PC-3 (cell line): ENCODE measurements around the gene SLC9A9. TPM values are rescaled to one million over a fixed set of nuclear protein-coding genes. Genes with fewer than 3 reads are reported as not detected.

Source experiments
- ATAC-seq: fragments of 200-7000 bp; cut with Tn5 transposase; 2 replicates; pipeline ENCODE4 v1.9.1; 2020; ENCODE audit warnings: mild to moderate bottlenecking, moderate library complexity
- BruUV-seq: library from RNA; stranded (reverse); fragments of 400-500 nt; replicated peaks from 2 replicates; lab custom pipeline; 2021; lab: Mats Ljungman, UMichigan
- CTCF ChIA-PET: fragments of 300-600 bp; sonication (Branson Sonifier 250); formaldehyde crosslinking; loops from one replicate; lab custom pipeline; 2022; ENCODE audit warnings: antibody characterized with exemption; lab: Charles Lee
- POLR2A ChIA-PET: fragments of 300-600 bp; sonication (Branson Sonifier 250); formaldehyde crosslinking; loops from one replicate; lab custom pipeline; 2022; ENCODE audit warnings: antibody characterized with exemption; ENCODE audit not compliant: unreplicated experiment; lab: Charles Lee
- DNase-seq: peaks from one replicate; pipeline ENCODE4 v3.0.0-alpha.2; 2015
- H2AFZ ChIP-seq: fragments of 300-600 bp; sonication (generic); 2 replicates; pipeline ENCODE4 v1.6.0; 2016; ENCODE audit warnings: antibody characterized with exemption, low read length
- H3F3A ChIP-seq: fragments of 300-600 bp; sonication (generic); one replicate; pipeline ENCODE4 v1.6.0; 2017; ENCODE audit warnings: antibody characterized with exemption, low read length, control low read depth, mild to moderate bottlenecking; ENCODE audit not compliant: unreplicated experiment
- H3K27ac ChIP-seq: fragments of 300-600 bp; sonication (generic); 2 replicates; pipeline ENCODE4 v1.5.1; 2016; ENCODE audit warnings: mild to moderate bottlenecking, low read length
- H3K27me3 ChIP-seq: fragments of 300-600 bp; sonication (generic); 2 replicates; pipeline ENCODE4 v1.6.1; 2016; ENCODE audit warnings: low read length, mixed read lengths
- H3K36me3 ChIP-seq: fragments of 300-600 bp; sonication (generic); 2 replicates; pipeline ENCODE4 v1.6.1; 2016; ENCODE audit warnings: low read depth, mixed run types, low read length, mixed read lengths
- H3K4me1 ChIP-seq: fragments of 300-600 bp; sonication (generic); 2 replicates; pipeline ENCODE4 v1.5.1; 2016; ENCODE audit warnings: low read length; ENCODE audit not compliant: insufficient read depth
- H3K4me2 ChIP-seq: fragments of 300-600 bp; sonication (generic); 2 replicates; pipeline ENCODE4 v1.6.0; 2016; ENCODE audit warnings: low read length
- H3K4me3 ChIP-seq: fragments of 300-600 bp; sonication (generic); 2 replicates; pipeline ENCODE4 v1.5.1; 2016; ENCODE audit warnings: mild to moderate bottlenecking, low read length, mixed read lengths
- H3K79me2 ChIP-seq: fragments of 300-600 bp; sonication (generic); 2 replicates; pipeline ENCODE4 v1.6.1; 2017; ENCODE audit warnings: low read length, mixed read lengths
- H3K9ac ChIP-seq: fragments of 300-600 bp; sonication (generic); 2 replicates; pipeline ENCODE4 v1.6.0; 2016; ENCODE audit warnings: mild to moderate bottlenecking, low read length
- H3K9me2 ChIP-seq: fragments of 300-600 bp; sonication (generic); replicated peaks from 2 replicates; pipeline ENCODE4 v1.6.1; 2016; ENCODE audit warnings: mixed run types, low read length, mixed read lengths
- H3K9me3 ChIP-seq: fragments of 300-600 bp; sonication (generic); 2 replicates; pipeline ENCODE4 v1.6.1; 2016; ENCODE audit warnings: low read length, mixed read lengths
- H4K20me1 ChIP-seq: fragments of 300-600 bp; sonication (generic); 2 replicates; pipeline ENCODE4 v1.6.1; 2016; ENCODE audit warnings: low read length, mixed read lengths
- CTCF ChIP-seq: fragments of 300-600 bp; sonication (generic); conservative IDR thresholded peaks from 2 replicates; pipeline ENCODE4 v1.5.1; 2017; ENCODE audit warnings: antibody characterized with exemption, low read depth, mild to moderate bottlenecking, low read length
- EZH2 ChIP-seq: fragments of 300-600 bp; sonication (generic); IDR thresholded peaks from one replicate; pipeline ENCODE4 v1.6.1; 2017; ENCODE audit warnings: antibody characterized with exemption, mild to moderate bottlenecking, low read length; ENCODE audit not compliant: unreplicated experiment
- EZH2phosphoT487 ChIP-seq: fragments of 300-600 bp; sonication (generic); IDR thresholded peaks from 2 replicates; pipeline ENCODE4 v1.6.1; 2018; ENCODE audit warnings: mild to moderate bottlenecking, antibody characterized with exemption, low read length, borderline replicate concordance
- intact Hi-C: fragments of 100-400 bp; cut with micrococcal nuclease; formaldehyde crosslinking; loops from 2 replicates; pipeline ENCODE4 v1.9.0; 2023
- total RNA-seq: library from RNA; depleted of rRNA; stranded (reverse); fragments of >200 nt; gene quantifications from 2 replicates; pipeline ENCODE4 v1.2.3, GENCODE V29; 2014

Gene SLC9A9
- total RNA-seq, 1 experiment from 2014 or later, result 0.07 TPM

- BruUV-seq, result no TSS peak
- no peak overlapping the region for H3K4me2 ChIP-seq
- DNase-seq (no peak), ATAC-seq (no peak)
- no peaks in the 10 kb centered on the region for H3K9me2 ChIP-seq
- CTCF ChIA-PET, result no interaction called here
- H3F3A ChIP-seq, result no peaks in the 10 kb centered on the region
- intact Hi-C loops, result no loop called here
- no peak for TF ChIP-seq EZH2phosphoT487
- TF ChIP-seq CTCF, result no peak
- no peak for TF ChIP-seq EZH2
- POLR2A ChIA-PET, result no interaction called here
- no peak overlapping the region for H3K27ac ChIP-seq
- H3K9ac ChIP-seq, result no peak overlapping the region
- H3K4me1 ChIP-seq, result no peaks in the 10 kb centered on the region
- no peaks in the 10 kb centered on the region for H3K79me2 ChIP-seq
- H3K9me3 ChIP-seq, result no peaks in the 10 kb centered on the region
- no peaks in the 10 kb centered on the region for H4K20me1 ChIP-seq
- H3K36me3 ChIP-seq, result no peaks in the 10 kb centered on the region
- no peaks in the 10 kb centered on the region for H3K27me3 ChIP-seq
- H2AFZ ChIP-seq, result no peak overlapping the region
- H3K4me3 ChIP-seq, result no peak overlapping the region
These were observed 532.5 kb downstream of the SLC9A9 start for GRCh38 chr3:143315766-143316165.

GRCh38 chr3:143314251-143315093, 533.8 kb downstream of the SLC9A9 start:
- CTCF ChIA-PET, result no interaction called here
- intact Hi-C loops, result no loop called here
- H3K27me3 ChIP-seq, result no peaks in the 10 kb centered on the region
- H3K9me3 ChIP-seq, result no peaks in the 10 kb centered on the region
- no peak overlapping the region for H2AFZ ChIP-seq
- H3K79me2 ChIP-seq, result no peaks in the 10 kb centered on the region
- no peaks in the 10 kb centered on the region for H3F3A ChIP-seq
- H3K36me3 ChIP-seq, result no peaks in the 10 kb centered on the region
- no peak overlapping the region for H3K9ac ChIP-seq
- H3K4me2 ChIP-seq, result no peak overlapping the region
- no TSS peak for BruUV-seq
- H3K9me2 ChIP-seq, result no peaks in the 10 kb centered on the region
- no peak for DNase-seq
- H3K4me1 ChIP-seq, result no peaks in the 10 kb centered on the region
- no peaks in the 10 kb centered on the region for H4K20me1 ChIP-seq
- TF ChIP-seq CTCF (no peak), EZH2 (no peak), EZH2phosphoT487 (no peak)
- no peak for ATAC-seq
- POLR2A ChIA-PET, result no interaction called here
- H3K4me3 ChIP-seq, result no peak overlapping the region
- H3K27ac ChIP-seq, result no peak overlapping the region

GRCh38 chr3:143313893-143314188, 534.4 kb downstream of the SLC9A9 start:
- no TSS peak for BruUV-seq
- Histone ChIP-seq H3K36me3 (no peaks in the 10 kb centered on the region), H2AFZ (no peak overlapping the region), H3F3A (no peaks in the 10 kb centered on the region), H4K20me1 (no peaks in the 10 kb centered on the region), H3K9me2 (no peaks in the 10 kb centered on the region), H3K4me3 (no peak overlapping the region), H3K27me3 (no peaks in the 10 kb centered on the region), H3K9ac (no peak overlapping the region), H3K4me1 (no peaks in the 10 kb centered on the region), H3K27ac (no peak overlapping the region), H3K9me3 (no peaks in the 10 kb centered on the region), H3K79me2 (no peaks in the 10 kb centered on the region), H3K4me2 (no peak overlapping the region)
- DNase-seq (no peak), ATAC-seq (no peak)
- ChIA-PET POLR2A (no interaction called here), CTCF (no interaction called here)
- TF ChIP-seq CTCF (no peak), EZH2phosphoT487 (no peak), EZH2 (no peak)
- intact Hi-C loops, result no loop called here
